GM21619 (cell line): ENCODE measurements around the gene NMT1.
"Not testable (repeated sequence)": the region's sequence is repeated elsewhere in the genome, so short reads cannot be mapped to it uniquely, and the experiment has no call there.

Experiments
- ATAC-seq: cut with Tn5 transposase; IDR thresholded peaks from one replicate; pipeline ENCODE4 v1.9.1; 2021; ENCODE audit not compliant: unreplicated experiment

The NMT1 gene

GRCh38 chr17:45117848-45118646 lies 56.9 kb downstream of the NMT1 start:
- ATAC-seq: no peak

- no peak for ATAC-seq
Measured at GRCh38 chr17:45118691-45119090, 57.6 kb downstream of the NMT1 start.

- no peak for ATAC-seq
Measured at GRCh38 chr17:45119964-45120363, 58.8 kb downstream of the NMT1 start.

GRCh38 chr17:45120558-45120957 lies 59.4 kb downstream of the NMT1 start:
- ATAC-seq: no peak

GRCh38 chr17:45121055-45121454 lies 59.9 kb downstream of the NMT1 start:
- no peak for ATAC-seq

GRCh38 chr17:45123076-45123770 lies 62.1 kb downstream of the NMT1 start:
- ATAC-seq: no peak

- no peak for ATAC-seq
Measured at GRCh38 chr17:45123930-45124796, 63.0 kb downstream of the NMT1 start.

GRCh38 chr17:45124797-45125122 lies 63.6 kb downstream of the NMT1 start:
- not testable (repeated sequence) for ATAC-seq

GRCh38 chr17:45125509-45125908 lies 64.4 kb downstream of the NMT1 start:
- ATAC-seq: no peak

GRCh38 chr17:45127207-45127547 lies 66.1 kb downstream of the NMT1 start:
- ATAC-seq: no peak

GRCh38 chr17:45127548-45128300 lies 66.6 kb downstream of the NMT1 start:
- ATAC-seq: no peak

- no peak for ATAC-seq
Measured at GRCh38 chr17:45128331-45128730, 67.2 kb downstream of the NMT1 start.

GRCh38 chr17:45128989-45129388 lies 67.9 kb downstream of the NMT1 start:
- no peak for ATAC-seq

- no peak for ATAC-seq
Measured at GRCh38 chr17:45129426-45129939, 68.4 kb downstream of the NMT1 start.

- no peak for ATAC-seq
Measured at GRCh38 chr17:45129940-45130680, 69.0 kb downstream of the NMT1 start.

- no peak for ATAC-seq
Measured at GRCh38 chr17:45130681-45131615, 69.8 kb downstream of the NMT1 start.

- no peak for ATAC-seq
Measured at GRCh38 chr17:45131616-45132319, 70.7 kb downstream of the NMT1 start.

- no peak for ATAC-seq
Measured at GRCh38 chr17:45132320-45132571, 71.1 kb downstream of the NMT1 start, which contains the start of gene PLCD3. PLCD3 (minus strand) TSS chr17:45132515; CDS start chr17:45132410, 105 bp downstream.
